AG04449 (cell line): ENCODE data around the gene JKAMP.

Experiments used
- CTCF ChIA-PET: fragments of 350-600 bp; formaldehyde crosslinking; extraction: SDS; loops from one replicate; lab custom pipeline; 2021; ENCODE audit warnings: antibody characterized with exemption; lab: Yijun Ruan, JAX
- POLR2A ChIA-PET: fragments of 400-600, 350-600 bp; formaldehyde crosslinking; extraction: SDS; loops from one replicate; lab custom pipeline; 2020; ENCODE audit warnings: antibody characterized with exemption, inconsistent platforms; lab: Yijun Ruan, JAX
- DNase-seq: peaks from one replicate; pipeline ENCODE4 v3.0.0-alpha.2; 2010; ENCODE audit warnings: low read depth, low spot score
- H3K4me3 ChIP-seq: 2 replicates; pipeline ENCODE4 v1.5.1; 2011; ENCODE audit warnings: low read depth, mild to moderate bottlenecking, control low read depth, low read length
- CTCF ChIP-seq: IDR thresholded peaks from one replicate; pipeline ENCODE4 v1.5.1; 2011; ENCODE audit warnings: mild to moderate bottlenecking, moderate library complexity, low read length, control low read depth, inconsistent platforms; ENCODE audit not compliant: insufficient read depth; ENCODE audit errors: missing control alignments

The JKAMP gene

GRCh38 chr14:59510966-59511365 lies 26.6 kb downstream of the JKAMP start:
- no peak for TF ChIP-seq CTCF
- ChIA-PET CTCF (interaction anchor here (0.7 to 2.8 kb wide), 4 partner anchors 66 to 177 kb away, joined by 3 to 14 read pairs (median 3); partner anchors contain the start of gene CCDC175), POLR2A (no interaction called here)
- DNase-seq = no peak
- no peak overlapping the region for H3K4me3 ChIP-seq

GRCh38 chr14:59511916-59512575 lies 27.7 kb downstream of the JKAMP start:
- ChIA-PET POLR2A (no interaction called here), CTCF (interaction anchor here (0.8 to 1.5 kb wide), 4 partner anchors 10 to 175 kb away, joined by 3 to 7 read pairs (median 3); no protein-coding TSS in a partner anchor)
- DNase-seq = no peak
- no peak overlapping the region for H3K4me3 ChIP-seq
- peak; percentile 32 for TF ChIP-seq CTCF

- POLR2A ChIA-PET = no interaction called here
- CTCF ChIA-PET = interaction anchor here (0.7 kb wide), 1 partner anchor 56 kb away, joined by 3 read pairs; the partner anchor contains the start of gene CCDC175
- no peak for TF ChIP-seq CTCF
- DNase-seq = no peak
- H3K4me3 ChIP-seq = no peak overlapping the region
These were observed 35.9 kb downstream of the JKAMP start for GRCh38 chr14:59520224-59520623.

GRCh38 chr14:59529189-59529588 lies 44.9 kb downstream of the JKAMP start:
- ChIA-PET POLR2A (no interaction called here), CTCF (no interaction called here)
- no peak for TF ChIP-seq CTCF
- no peak for DNase-seq
- H3K4me3 ChIP-seq = no peak overlapping the region

- DNase-seq = no peak
- TF ChIP-seq CTCF = no peak
- POLR2A ChIA-PET = no interaction called here
- H3K4me3 ChIP-seq = no peak overlapping the region
- CTCF ChIA-PET = no interaction called here
These were observed 46.0 kb downstream of the JKAMP start for GRCh38 chr14:59530349-59530748.

GRCh38 chr14:59532419-59532818 lies 48.1 kb downstream of the JKAMP start:
- DNase-seq = no peak
- POLR2A ChIA-PET = no interaction called here
- no peak overlapping the region for H3K4me3 ChIP-seq
- no peak for TF ChIP-seq CTCF
- CTCF ChIA-PET = no interaction called here
